Activated CD4-positive, alpha-beta T cell treated with anti-CD3 and anti-CD28 coated beads for 36 hours (primary cell): ENCODE data around the gene YWHAE. TPM values are rescaled to one million over a fixed set of nuclear protein-coding genes. Genes with fewer than 3 reads are reported as not detected.
"Not testable (repeated sequence)": the region's sequence is repeated elsewhere in the genome, so short reads cannot be mapped to it uniquely, and the experiment has no call there.

Experiments
- ATAC-seq: fragments of 200-7000 bp; cut with Tn5 transposase; one replicate; pipeline ENCODE4 v1.10.0; 2021; ENCODE audit warnings: mild to moderate bottlenecking, moderate library complexity
- CTCF ChIA-PET: fragments of 350-600 bp; sonication (Branson Sonifier 250); formaldehyde crosslinking; loops from one replicate; lab custom pipeline; 2021; ENCODE audit warnings: antibody characterized with exemption; lab: Charles Lee
- POLR2A ChIA-PET: fragments of 350-600 bp; sonication (Branson Sonifier 250); formaldehyde crosslinking; loops from one replicate; lab custom pipeline; 2021; ENCODE audit warnings: antibody characterized with exemption, inconsistent platforms; lab: Charles Lee
- DNase-seq: peaks from one replicate; pipeline ENCODE4 v3.0.0-alpha.2; 2020
- H3K27ac Mint-ChIP-seq: one replicate; pipeline ENCODE4 v1.8.0; 2021; ENCODE audit warnings: mixed read lengths
- H3K27me3 Mint-ChIP-seq: one replicate; pipeline ENCODE4 v1.8.0; 2021; ENCODE audit warnings: mixed read lengths
- H3K36me3 Mint-ChIP-seq: one replicate; pipeline ENCODE4 v1.8.0; 2021; ENCODE audit warnings: low read depth, mixed read lengths
- H3K4me1 Mint-ChIP-seq: one replicate; pipeline ENCODE4 v1.8.0; 2021; ENCODE audit warnings: mixed read lengths
- H3K4me3 Mint-ChIP-seq: one replicate; pipeline ENCODE4 v1.8.0; 2021; ENCODE audit warnings: mild to moderate bottlenecking, moderate library complexity, mixed read lengths
- H3K9me3 Mint-ChIP-seq: one replicate; pipeline ENCODE4 v1.8.0; 2021; ENCODE audit warnings: low read depth, mixed read lengths
- intact Hi-C, 2 experiments: fragments of 100-400 bp; cut with DNase I in 1 of 2; cut with micrococcal nuclease in 1 of 2; formaldehyde crosslinking; loops; one replicate each; pipeline versions ENCODE4 v1.14.2 to v1.15.1; 2022 to 2024; cut with DNase I, micrococcal nuclease
- total RNA-seq, 2 experiments: library from RNA; stranded (reverse); gene quantifications; one replicate each; pipeline ENCODE4 v1.2.3, GENCODE V29; 2021

The YWHAE gene
- total RNA-seq, 2 experiments from 2014 or later = 520 to 553 TPM

- Mint-ChIP-seq H3K4me1 (no peaks in the 10 kb centered on the region), H3K27me3 (no peaks in the 10 kb centered on the region), H3K4me3 (no peak overlapping the region), H3K9me3 (no peaks in the 10 kb centered on the region), H3K36me3 (no peaks in the 10 kb centered on the region), H3K27ac (no peak overlapping the region)
- POLR2A ChIA-PET = no interaction called here
- DNase-seq (no peak), ATAC-seq (no peak)
- intact Hi-C loops = no loop called here
- CTCF ChIA-PET = interaction anchor here (0.8 to 1.6 kb wide), 2 partner anchors 22 to 46 kb away, joined by 3 to 4 read pairs; no protein-coding TSS in a partner anchor
These were observed 12.4 kb upstream of the YWHAE start for GRCh38 chr17:1412185-1413110.

GRCh38 chr17:1402262-1402586, 2.2 kb upstream of the YWHAE start:
- intact Hi-C loops = no loop called here
- no peak overlapping the region for H3K27ac Mint-ChIP-seq
- peaks cover 10% of the 10 kb centered on the region for H3K4me1 Mint-ChIP-seq
- H3K27me3 Mint-ChIP-seq = no peaks in the 10 kb centered on the region
- no peaks in the 10 kb centered on the region for H3K9me3 Mint-ChIP-seq
- no peak for DNase-seq
- H3K4me3 Mint-ChIP-seq = no peak overlapping the region
- H3K36me3 Mint-ChIP-seq = peaks cover 20% of the 10 kb centered on the region
- no peak for ATAC-seq
- POLR2A ChIA-PET = interaction anchor here (0.7 kb wide), 1 partner anchor 22 kb away, joined by 5 read pairs; no protein-coding TSS in a partner anchor
- CTCF ChIA-PET = no interaction called here

- Mint-ChIP-seq H3K4me3 (peak overlapping the region; percentile 100), H3K4me1 (peaks cover 33% of the 10 kb centered on the region), H3K27me3 (no peaks in the 10 kb centered on the region), H3K36me3 (peaks cover 40% of the 10 kb centered on the region), H3K27ac (peak overlapping the region; percentile 100), H3K9me3 (no peaks in the 10 kb centered on the region)
- ATAC-seq (peak; percentile 22), DNase-seq (peak; percentile 45)
- CTCF ChIA-PET = interaction anchor here (1.8 kb wide), 1 partner anchor 33 kb away, joined by 9 read pairs; no protein-coding TSS in a partner anchor
- POLR2A ChIA-PET = interaction anchor here (0.5 to 1.4 kb wide), 4 partner anchors 11 to 187 kb away, joined by 3 to 7 read pairs (median 5); no protein-coding TSS in a partner anchor
- intact Hi-C loops = loop anchor here (1.0 to 5.0 kb wide), 6 partner anchors 18 to 117 kb away; partner anchors contain the start of gene INPP5K (in 1 of the 2)
These were observed 917 bp downstream of the YWHAE start for GRCh38 chr17:1398931-1399678.

- H3K36me3 Mint-ChIP-seq = peaks cover 49% of the 10 kb centered on the region
- no peaks in the 10 kb centered on the region for H3K27me3 Mint-ChIP-seq
- H3K4me1 Mint-ChIP-seq = peaks cover 44% of the 10 kb centered on the region
- no peaks in the 10 kb centered on the region for H3K9me3 Mint-ChIP-seq
- peak overlapping the region; percentile 100 for H3K4me3 Mint-ChIP-seq
- H3K27ac Mint-ChIP-seq = peak overlapping the region; percentile 100
- intact Hi-C loops = loop anchor here (2.0 to 5.0 kb wide), 5 partner anchors 17 to 57 kb away; no protein-coding TSS in a partner anchor
- ATAC-seq (no peak), DNase-seq (no peak)
- ChIA-PET POLR2A (interaction anchor here (0.7 to 2.0 kb wide), 2 partner anchors 19 to 65 kb away, joined by 4 to 5 read pairs; no protein-coding TSS in a partner anchor), CTCF (interaction anchor here (0.5 to 3.5 kb wide), 4 partner anchors 10 to 43 kb away, joined by 4 to 34 read pairs (median 6); no protein-coding TSS in a partner anchor)
These were observed 2.0 kb downstream of the YWHAE start for GRCh38 chr17:1398028-1398427.

GRCh38 chr17:1395876-1396665, 4.0 kb downstream of the YWHAE start:
- H3K4me1 Mint-ChIP-seq = peaks cover 63% of the 10 kb centered on the region
- not testable (repeated sequence) for DNase-seq, H3K27me3 Mint-ChIP-seq, H3K9me3 Mint-ChIP-seq, H3K27ac Mint-ChIP-seq, ATAC-seq
- H3K36me3 Mint-ChIP-seq = peaks cover 53% of the 10 kb centered on the region
- peak overlapping the region; percentile 100 for H3K4me3 Mint-ChIP-seq
- ChIA-PET CTCF (interaction anchor here (0.8 to 3.5 kb wide), 3 partner anchors 19 to 33 kb away, joined by 4 to 34 read pairs (median 6); no protein-coding TSS in a partner anchor), POLR2A (interaction anchor here (1.1 to 2.0 kb wide), 3 partner anchors 31 to 67 kb away, joined by 4 to 5 read pairs (median 4); no protein-coding TSS in a partner anchor)
- intact Hi-C loops = loop anchor here in 1 of 2 experiments (5.0 kb wide), 1 partner anchor 49 kb away; no protein-coding TSS in a partner anchor

GRCh38 chr17:1391577-1391976, 8.4 kb downstream of the YWHAE start:
- ChIA-PET POLR2A (interaction anchor here (0.5 to 2.0 kb wide), 5 partner anchors 9 to 96 kb away, joined by 3 to 9 read pairs (median 4); no protein-coding TSS in a partner anchor), CTCF (interaction anchor here (0.6 to 5.5 kb wide), 9 partner anchors 10 to 124 kb away, joined by 3 to 68 read pairs (median 4); partner anchors contain the start of gene INPP5K)
- Mint-ChIP-seq H3K36me3 (peaks cover 36% of the 10 kb centered on the region), H3K9me3 (no peaks in the 10 kb centered on the region), H3K27ac (no peak overlapping the region), H3K4me1 (peaks cover 78% of the 10 kb centered on the region), H3K27me3 (no peaks in the 10 kb centered on the region), H3K4me3 (no peak overlapping the region)
- DNase-seq = no peak
- no peak for ATAC-seq
- intact Hi-C loops = no loop called here

GRCh38 chr17:1390432-1391367, 9.3 kb downstream of the YWHAE start:
- Mint-ChIP-seq H3K27me3 (no peaks in the 10 kb centered on the region), H3K27ac (peak overlapping the region; percentile 87), H3K4me1 (peaks cover 81% of the 10 kb centered on the region), H3K9me3 (no peaks in the 10 kb centered on the region), H3K4me3 (peak overlapping the region; percentile 9), H3K36me3 (peaks cover 27% of the 10 kb centered on the region)
- POLR2A ChIA-PET = interaction anchor here (0.5 to 2.0 kb wide), 7 partner anchors 8 to 97 kb away, joined by 3 to 9 read pairs (median 4); partner anchors contain the start of gene YWHAE
- intact Hi-C loops = no loop called here
- ATAC-seq (peak; percentile 40), DNase-seq (no peak)
- CTCF ChIA-PET = interaction anchor here (0.6 to 5.5 kb wide), 9 partner anchors 11 to 125 kb away, joined by 3 to 68 read pairs (median 3); partner anchors contain the start of gene INPP5K

- H3K27ac Mint-ChIP-seq, DNase-seq, H3K9me3 Mint-ChIP-seq, H3K4me3 Mint-ChIP-seq, ATAC-seq, H3K27me3 Mint-ChIP-seq, intact Hi-C loops: not testable (repeated sequence)
- Mint-ChIP-seq H3K36me3 (peaks cover 14% of the 10 kb centered on the region), H3K4me1 (peaks cover 68% of the 10 kb centered on the region)
- ChIA-PET CTCF (interaction anchor here (1.2 to 3.2 kb wide), 4 partner anchors 10 to 23 kb away, joined by 3 to 18 read pairs (median 4); no protein-coding TSS in a partner anchor), POLR2A (interaction anchor here (0.6 to 1.4 kb wide), 5 partner anchors 8 to 231 kb away, joined by 3 to 10 read pairs (median 5); no protein-coding TSS in a partner anchor)
These were observed 12.4 kb downstream of the YWHAE start for GRCh38 chr17:1387490-1388227.
